CD4-positive, alpha-beta T cell (primary cell): ENCODE results near the gene CETN1. TPM values are rescaled to one million over a fixed set of nuclear protein-coding genes. Genes with fewer than 3 reads are reported as not detected.

Experiments
- ATAC-seq: fragments of 200-7000 bp; cut with Tn5 transposase; one replicate; pipeline ENCODE4 v1.10.0; 2022; ENCODE audit warnings: mild to moderate bottlenecking; ENCODE audit not compliant: poor library complexity
- CTCF ChIA-PET: fragments of 350-600 bp; sonication (Branson Sonifier 250); formaldehyde crosslinking; loops from one replicate; lab custom pipeline; 2021; ENCODE audit warnings: antibody characterized with exemption, inconsistent platforms; lab: Charles Lee
- POLR2A ChIA-PET: fragments of 350-600 bp; sonication (Branson Sonifier 250); formaldehyde crosslinking; loops from one replicate; lab custom pipeline; 2021; ENCODE audit warnings: antibody characterized with exemption, inconsistent platforms; lab: Charles Lee
- DNase-seq, 14 experiments: peaks; one replicate each; pipeline ENCODE4 v3.0.0-alpha.2; 2013 to 2020; ENCODE audit warnings: mixed read lengths in 2 of 14
- H3K27ac ChIP-seq, 2 donors: one replicate each; pipeline versions ENCODE4 v1.5.1 to v1.7.0; 2013; ENCODE audit warnings: low read length in 2 of 2, low read depth in 1 of 2, mild to moderate bottlenecking in 1 of 2
- H3K27me3 ChIP-seq, 2 experiments: 1 replicate in 1 of 2; 2 replicates in 1 of 2; pipeline versions ENCODE4 v1.6.1 to v1.7.0; 2013; ENCODE audit warnings: low read length in 2 of 2, control low read depth in 1 of 2, mild to moderate bottlenecking in 1 of 2, moderate library complexity in 1 of 2; ENCODE audit not compliant: insufficient read depth in 2 of 2, control insufficient read depth in 1 of 2
- H3K36me3 ChIP-seq: one replicate; pipeline ENCODE4 v1.6.1; 2013; ENCODE audit warnings: low read length, control low read depth; ENCODE audit not compliant: insufficient read depth
- H3K4me1 ChIP-seq: one replicate; pipeline ENCODE4 v1.6.1; 2013; ENCODE audit warnings: low read length, control low read depth; ENCODE audit not compliant: insufficient read depth
- H3K4me3 ChIP-seq: one replicate; pipeline ENCODE4 v1.5.1; 2013; ENCODE audit warnings: mild to moderate bottlenecking, low read length, moderate library complexity
- H3K9me3 ChIP-seq, 2 experiments: 1 replicate in 1 of 2; 2 replicates in 1 of 2; pipeline versions ENCODE4 v1.6.1 to v1.7.0; 2013; ENCODE audit warnings: low read length in 2 of 2, mild to moderate bottlenecking in 2 of 2, control low read depth in 1 of 2, moderate library complexity in 1 of 2; ENCODE audit not compliant: control insufficient read depth in 1 of 2, insufficient read depth in 1 of 2
- H3K27ac Mint-ChIP-seq: one replicate; pipeline ENCODE4 v1.8.0; 2020; ENCODE audit warnings: mixed read lengths
- H3K27me3 Mint-ChIP-seq: one replicate; pipeline ENCODE4 v1.8.0; 2021; ENCODE audit warnings: mixed read lengths
- H3K36me3 Mint-ChIP-seq: one replicate; pipeline ENCODE4 v1.8.0; 2021; ENCODE audit warnings: low read depth, mixed read lengths
- H3K4me1 Mint-ChIP-seq: one replicate; pipeline ENCODE4 v1.8.0; 2021; ENCODE audit warnings: low read depth, mixed read lengths
- H3K4me3 Mint-ChIP-seq: one replicate; pipeline ENCODE4 v1.8.0; 2020; ENCODE audit warnings: mild to moderate bottlenecking, mixed read lengths
- H3K9me3 Mint-ChIP-seq: one replicate; pipeline ENCODE4 v1.8.0; 2020; ENCODE audit warnings: mixed read lengths
- intact Hi-C, 2 experiments: fragments of 100-400 bp; cut with DNase I in 1 of 2; cut with micrococcal nuclease in 1 of 2; formaldehyde crosslinking; loops; one replicate each; pipeline versions ENCODE4 v1.15.1 to v1.9.0; 2023 to 2025; cut with DNase I, micrococcal nuclease
- total RNA-seq, 174 experiments: library from RNA in 2 of 174; stranded (reverse) in 2 of 174; gene quantifications; one replicate each; pipeline ENCODE4 v1.2.3 and lab custom pipeline; 2021 to 2026
- TF ChIP-seq, protein P1 (sequence below): fragments of 200-600 bp; IDR thresholded peaks from one replicate; pipeline ENCODE4 v1.8.0; 2022; ENCODE audit warnings: antibody characterized with exemption, mild to moderate bottlenecking

The CETN1 gene
- total RNA-seq, 2 experiments from 2014 or later: not detected

GRCh38 chr18:565562-566061, 14.6 kb upstream of the CETN1 start:
- Mint-ChIP-seq H3K27me3 (peaks cover 24% of the 10 kb centered on the region), H3K4me3 (no peak overlapping the region), H3K27ac (no peak overlapping the region), H3K36me3 (no peaks in the 10 kb centered on the region), H3K4me1 (no peaks in the 10 kb centered on the region), H3K9me3 (no peaks in the 10 kb centered on the region)
- no peak for ATAC-seq
- POLR2A ChIA-PET: no interaction called here
- Histone ChIP-seq H3K36me3 (no peaks in the 10 kb centered on the region), H3K27ac (no peak overlapping the region), H3K4me3 (no peak overlapping the region), H3K9me3 (no peaks in the 10 kb centered on the region), H3K27me3 (peaks cover 0 to 15% of the 10 kb centered on the region in 2 experiments), H3K4me1 (no peaks in the 10 kb centered on the region)
- CTCF ChIA-PET: no interaction called here
- TF ChIP-seq, protein P1, sequence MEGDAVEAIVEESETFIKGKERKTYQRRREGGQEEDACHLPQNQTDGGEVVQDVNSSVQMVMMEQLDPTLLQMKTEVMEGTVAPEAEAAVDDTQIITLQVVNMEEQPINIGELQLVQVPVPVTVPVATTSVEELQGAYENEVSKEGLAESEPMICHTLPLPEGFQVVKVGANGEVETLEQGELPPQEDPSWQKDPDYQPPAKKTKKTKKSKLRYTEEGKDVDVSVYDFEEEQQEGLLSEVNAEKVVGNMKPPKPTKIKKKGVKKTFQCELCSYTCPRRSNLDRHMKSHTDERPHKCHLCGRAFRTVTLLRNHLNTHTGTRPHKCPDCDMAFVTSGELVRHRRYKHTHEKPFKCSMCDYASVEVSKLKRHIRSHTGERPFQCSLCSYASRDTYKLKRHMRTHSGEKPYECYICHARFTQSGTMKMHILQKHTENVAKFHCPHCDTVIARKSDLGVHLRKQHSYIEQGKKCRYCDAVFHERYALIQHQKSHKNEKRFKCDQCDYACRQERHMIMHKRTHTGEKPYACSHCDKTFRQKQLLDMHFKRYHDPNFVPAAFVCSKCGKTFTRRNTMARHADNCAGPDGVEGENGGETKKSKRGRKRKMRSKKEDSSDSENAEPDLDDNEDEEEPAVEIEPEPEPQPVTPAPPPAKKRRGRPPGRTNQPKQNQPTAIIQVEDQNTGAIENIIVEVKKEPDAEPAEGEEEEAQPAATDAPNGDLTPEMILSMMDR: no peak
- intact Hi-C loops: no loop called here
- DNase-seq: no peak

GRCh38 chr18:567122-567521, 13.1 kb upstream of the CETN1 start:
- intact Hi-C loops: no loop called here
- Mint-ChIP-seq H3K9me3 (no peaks in the 10 kb centered on the region), H3K4me3 (no peak overlapping the region), H3K27ac (no peak overlapping the region), H3K4me1 (no peaks in the 10 kb centered on the region), H3K27me3 (peaks cover 24% of the 10 kb centered on the region), H3K36me3 (no peaks in the 10 kb centered on the region)
- ChIA-PET POLR2A (no interaction called here), CTCF (no interaction called here)
- DNase-seq: no peak
- Histone ChIP-seq H3K27me3 (peaks cover 0 to 15% of the 10 kb centered on the region in 2 experiments), H3K27ac (no peak overlapping the region), H3K4me3 (no peak overlapping the region), H3K36me3 (no peaks in the 10 kb centered on the region), H3K9me3 (no peaks in the 10 kb centered on the region), H3K4me1 (no peaks in the 10 kb centered on the region)
- TF ChIP-seq, protein P1: no peak
- no peak for ATAC-seq

GRCh38 chr18:568731-569130, 11.4 kb upstream of the CETN1 start:
- Mint-ChIP-seq H3K9me3 (no peaks in the 10 kb centered on the region), H3K27ac (no peak overlapping the region), H3K4me3 (no peak overlapping the region), H3K4me1 (no peaks in the 10 kb centered on the region), H3K27me3 (peaks cover 24% of the 10 kb centered on the region), H3K36me3 (no peaks in the 10 kb centered on the region)
- no peak for ATAC-seq
- H3K4me1 ChIP-seq: no peaks in the 10 kb centered on the region
- no peaks in the 10 kb centered on the region for H3K36me3 ChIP-seq
- ChIA-PET POLR2A (no interaction called here), CTCF (interaction anchor here (1.0 kb wide), 1 partner anchor 9 kb away, joined by 3 read pairs; no protein-coding TSS in a partner anchor)
- no peak overlapping the region for H3K4me3 ChIP-seq
- H3K27ac ChIP-seq: no peak overlapping the region
- intact Hi-C loops: no loop called here
- no peaks in the 10 kb centered on the region for H3K9me3 ChIP-seq
- TF ChIP-seq, protein P1: no peak
- H3K27me3 ChIP-seq: peaks cover 0 to 15% of the 10 kb centered on the region in 2 experiments
- no peak for DNase-seq
